Natural killer cell (primary cell): ENCODE data around the gene MTFMT. TPM values are rescaled to one million over a fixed set of nuclear protein-coding genes. Genes with fewer than 3 reads are reported as not detected.

Experiments used
- ATAC-seq, 3 donors: fragments of 150-1000 bp in 2 of 3; fragments of 200-7000 bp in 1 of 3; cut with Tn5 transposase; 1 replicate in 1 of 3; 2 replicates in 2 of 3; pipeline ENCODE4 v1.10.0; 2021; ENCODE audit warnings: mild to moderate bottlenecking in 2 of 3, moderate library complexity in 2 of 3
- DNase-seq, 2 donors: peaks; one replicate each; pipeline versions ENCODE4 v3.0.0 to v3.0.0-alpha.2; 2013 to 2021; ENCODE audit warnings: mixed read lengths in 1 of 2
- H3K27ac ChIP-seq: one replicate; pipeline ENCODE4 v1.5.1; 2013; ENCODE audit warnings: mild to moderate bottlenecking, low read length
- H3K27me3 ChIP-seq: one replicate; pipeline ENCODE4 v1.6.1; 2013; ENCODE audit warnings: low read length; ENCODE audit not compliant: control insufficient read depth, insufficient read depth
- H3K36me3 ChIP-seq: one replicate; pipeline ENCODE4 v1.6.1; 2013; ENCODE audit warnings: low read length; ENCODE audit not compliant: control insufficient read depth, insufficient read depth
- H3K4me1 ChIP-seq: one replicate; pipeline ENCODE4 v1.6.1; 2013; ENCODE audit warnings: low read length; ENCODE audit not compliant: control insufficient read depth, insufficient read depth
- H3K4me3 ChIP-seq: one replicate; pipeline ENCODE4 v1.5.1; 2013; ENCODE audit warnings: low read length
- H3K9me3 ChIP-seq: one replicate; pipeline ENCODE4 v1.6.1; 2013; ENCODE audit warnings: low read length; ENCODE audit not compliant: control insufficient read depth, insufficient read depth
- H3K27ac Mint-ChIP-seq, 2 donors: one replicate each; pipeline ENCODE4 v1.8.0; 2022; ENCODE audit warnings: mild to moderate bottlenecking in 2 of 2, mixed read lengths in 2 of 2, moderate library complexity in 1 of 2
- H3K27me3 Mint-ChIP-seq, 2 donors: one replicate each; pipeline ENCODE4 v1.8.0; 2022; ENCODE audit warnings: low read depth in 2 of 2, mixed read lengths in 2 of 2
- H3K36me3 Mint-ChIP-seq: one replicate; pipeline ENCODE4 v1.8.0; 2022; ENCODE audit warnings: mixed read lengths
- H3K4me1 Mint-ChIP-seq, 2 donors: one replicate each; pipeline ENCODE4 v1.8.0; 2022; ENCODE audit warnings: mixed read lengths in 2 of 2
- H3K4me3 Mint-ChIP-seq: one replicate; pipeline ENCODE4 v1.8.0; 2022; ENCODE audit warnings: mild to moderate bottlenecking, moderate library complexity, mixed read lengths
- H3K9me3 Mint-ChIP-seq, 2 donors: one replicate each; pipeline ENCODE4 v1.8.0; 2022; ENCODE audit warnings: mixed read lengths in 2 of 2
- CTCF ChIP-seq: fragments of 200-600 bp; IDR thresholded peaks from one replicate; pipeline ENCODE4 v1.8.0; 2022; ENCODE audit warnings: antibody characterized with exemption
- WGBS: methylation state at CpG from one replicate; pipeline ENCODE4 v1.1.7; 2013; ENCODE audit warnings: missing lambda C conversion rate; ENCODE audit not compliant: insufficient coverage; 5-methylcytosine and 5-hydroxymethylcytosine counted together
- intact Hi-C: fragments of 100-400 bp; cut with micrococcal nuclease; formaldehyde crosslinking; loops from one replicate; pipeline ENCODE4 v1.14.2; 2022
- total RNA-seq, 4 donors: library from RNA; stranded (reverse); fragments of 120-200 nt in 1 of 4; gene quantifications; one replicate each; pipeline versions ENCODE4 v1.2.3 to v1.2.4, GENCODE V29; 2013 to 2022

The MTFMT gene
- total RNA-seq, 3 donors from 2014 or later (not counting 1 experiment from before 2014, with no cell fraction given) = 9.3 to 13.6 (median 12.2) TPM

- WGBS = 68% methylated on average over 5 of the region's 5 CpGs
- no peak overlapping the region for H3K27ac ChIP-seq
- peaks cover 8% of the 10 kb centered on the region for H3K27me3 ChIP-seq
- no peaks in the 10 kb centered on the region for H3K36me3 Mint-ChIP-seq
- intact Hi-C loops = no loop called here
- DNase-seq = no peak
- H3K4me3 Mint-ChIP-seq = no peak overlapping the region
- no peaks in the 10 kb centered on the region for H3K9me3 Mint-ChIP-seq
- H3K9me3 ChIP-seq = no peaks in the 10 kb centered on the region
- peaks cover 5% of the 10 kb centered on the region for H3K4me1 ChIP-seq
- no peak overlapping the region for H3K27ac Mint-ChIP-seq
- peaks cover 0 to 6% of the 10 kb centered on the region in 2 donors for H3K4me1 Mint-ChIP-seq
- no peaks in the 10 kb centered on the region for H3K36me3 ChIP-seq
- ATAC-seq = no peak
- peaks cover 22 to 24% of the 10 kb centered on the region in 2 donors for H3K27me3 Mint-ChIP-seq
- TF ChIP-seq CTCF = no peak
- H3K4me3 ChIP-seq = no peak overlapping the region
Observed at GRCh38 chr15:65062726-65063125, 33.3 kb upstream of the MTFMT start.

- ATAC-seq (no peak), DNase-seq (no peak)
- Mint-ChIP-seq H3K9me3 (no peaks in the 10 kb centered on the region), H3K4me3 (no peak overlapping the region), H3K27me3 (peaks cover 17 to 24% of the 10 kb centered on the region in 2 donors), H3K4me1 (peaks cover 0 to 2% of the 10 kb centered on the region in 2 donors), H3K36me3 (no peaks in the 10 kb centered on the region), H3K27ac (no peak overlapping the region)
- Histone ChIP-seq H3K9me3 (no peaks in the 10 kb centered on the region), H3K27ac (no peak overlapping the region), H3K4me1 (no peaks in the 10 kb centered on the region), H3K36me3 (no peaks in the 10 kb centered on the region), H3K27me3 (peaks cover 8% of the 10 kb centered on the region), H3K4me3 (no peak overlapping the region)
- TF ChIP-seq CTCF = no peak
- WGBS = 89% methylated on average over 5 of the region's 5 CpGs
- intact Hi-C loops = no loop called here
Observed at GRCh38 chr15:65062061-65062460, 32.6 kb upstream of the MTFMT start.

- no peak overlapping the region for H3K4me3 Mint-ChIP-seq
Observed at GRCh38 chr15:65060641-65061397, 31.4 kb upstream of the MTFMT start.

More at GRCh38 chr15:65060641-65061397, 31.4 kb upstream of the MTFMT start:
- Histone ChIP-seq H3K4me1 (no peaks in the 10 kb centered on the region), H3K27ac (no peak overlapping the region), H3K4me3 (no peak overlapping the region), H3K27me3 (peaks cover 2% of the 10 kb centered on the region), H3K36me3 (no peaks in the 10 kb centered on the region), H3K9me3 (no peaks in the 10 kb centered on the region)
- 93% methylated on average over 6 of the region's 6 CpGs for WGBS
- intact Hi-C loops = no loop called here
- DNase-seq (no peak), ATAC-seq (no peak)
- TF ChIP-seq CTCF = no peak
- Mint-ChIP-seq H3K27ac (no peak overlapping the region), H3K27me3 (peaks cover 10 to 21% of the 10 kb centered on the region in 2 donors), H3K9me3 (no peaks in the 10 kb centered on the region), H3K36me3 (no peaks in the 10 kb centered on the region), H3K4me1 (no peaks in the 10 kb centered on the region)
